ENCODE data around the gene CASS4.

Gene CASS4

GRCh38 chr20:56506103-56506502 lies 94.0 kb downstream of the CASS4 start:
- DNase-seq (ENCODE audit: low read depth in 3 of 3) = no peak

Measured in stimulated activated CD4-positive, alpha-beta T cell treated with anti-CD3 and anti-CD28 coated beads, TNF-alpha, amount 100 ng/mL, for 24 hours (primary cell).